DMS153 treated with DMSO at 0.1 percent for 48 hours (cell line): ENCODE results near the gene BPIFB6.
A peak's percentile ranks its signal among the peaks of the same experiment; 100 is the strongest.

Experiments
- DNase-seq: peaks from one replicate; lab custom pipeline; 2025; ENCODE audit not compliant: unreplicated experiment; lab: John Stamatoyannopoulos, UW

Gene BPIFB6

GRCh38 chr20:33031531-33031930 is at the start of gene BPIFB6:
Gene BPIFB6 (plus strand): TSS chr20:33031648. CDS start chr20:33031648, 0 bp downstream.
- DNase-seq, result no peak

DNA sequence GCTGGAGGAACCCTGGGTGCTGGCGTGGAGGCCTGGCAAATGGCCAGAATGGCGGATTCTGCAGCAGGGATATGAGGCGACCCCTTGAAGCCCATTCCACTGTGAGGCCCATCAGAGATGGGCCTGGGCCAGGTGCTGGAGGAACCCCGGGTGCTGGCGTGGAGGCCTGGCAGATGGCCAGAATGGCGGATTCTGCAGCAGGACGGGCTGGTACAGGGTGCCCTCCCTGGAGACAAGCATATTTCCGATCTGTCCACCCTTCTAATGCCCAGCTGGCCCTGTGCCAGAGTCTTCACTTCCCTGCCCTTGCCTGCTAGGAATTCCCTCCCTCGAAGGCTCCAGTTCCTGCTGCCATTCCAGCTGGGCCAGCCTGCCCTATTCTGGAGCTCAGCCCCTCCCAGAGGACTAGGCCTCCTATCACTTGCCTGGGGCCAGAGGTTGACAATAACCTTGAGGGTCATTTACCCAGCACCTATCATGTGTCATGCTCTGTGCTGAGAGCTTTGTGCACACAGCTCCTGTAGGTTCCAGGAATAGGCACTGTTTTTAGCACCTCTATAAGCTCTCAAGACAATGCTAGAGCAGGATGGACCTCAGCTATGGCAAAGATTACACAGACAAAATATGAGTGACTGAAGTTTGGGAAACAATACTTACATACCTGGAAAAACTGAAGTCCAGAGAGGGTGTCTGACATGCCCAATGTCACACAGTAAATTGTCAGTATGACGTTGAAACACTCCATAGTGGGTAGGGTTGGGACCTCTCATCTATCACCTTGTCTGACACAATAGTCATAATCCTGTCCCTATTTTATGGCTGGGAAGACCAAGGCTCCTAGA is 48.6 kb upstream of the BPIFB6 start:
- peak; percentile 6 for DNase-seq

GRCh38 chr20:32983459-32984112 is 47.9 kb upstream of the BPIFB6 start:
- DNase-seq, result no peak

GRCh38 chr20:32984196-32984595 is 47.3 kb upstream of the BPIFB6 start:
- no peak for DNase-seq

- DNase-seq, result no peak
Measured at GRCh38 chr20:32984631-32985354, 46.7 kb upstream of the BPIFB6 start.

GRCh38 chr20:32985596-32985995 is 45.9 kb upstream of the BPIFB6 start:
- no peak for DNase-seq

DNA sequence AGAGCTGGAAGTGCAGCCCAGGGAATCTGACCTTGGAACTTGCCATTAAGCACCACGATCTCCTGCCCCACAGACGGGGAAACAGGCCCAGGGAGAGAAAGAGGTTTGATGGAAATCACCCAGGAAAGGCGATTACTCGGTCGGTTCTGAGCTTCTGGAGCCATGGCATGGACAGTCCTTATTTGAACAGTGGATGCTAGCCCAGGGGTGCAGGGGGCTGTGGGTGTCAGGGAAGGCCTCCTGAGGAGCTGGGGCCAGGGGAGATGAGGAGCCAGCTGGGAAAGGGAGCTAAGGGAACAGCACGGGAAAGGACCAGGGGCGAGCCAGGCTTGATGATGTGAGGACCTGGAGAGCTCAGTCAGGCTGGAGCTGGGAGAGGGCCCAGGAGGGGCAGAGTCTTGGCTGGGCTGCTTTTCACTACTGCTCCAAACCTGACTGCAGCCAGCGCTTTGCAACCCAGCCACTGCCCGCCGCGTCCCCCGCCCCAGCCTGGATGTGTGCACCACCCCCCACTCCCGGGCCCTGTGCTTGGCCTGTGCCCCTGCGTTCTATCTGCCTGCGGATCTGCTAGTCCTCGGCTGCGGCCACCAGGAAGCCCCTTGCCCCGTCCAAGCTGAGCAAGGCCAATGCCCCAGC is 45.0 kb upstream of the BPIFB6 start:
- DNase-seq, result no peak

GRCh38 chr20:32987044-32987825 is 44.2 kb upstream of the BPIFB6 start:
- DNase-seq, result no peak

GRCh38 chr20:32988008-32988407 is 43.4 kb upstream of the BPIFB6 start:
- DNase-seq, result no peak

DNA sequence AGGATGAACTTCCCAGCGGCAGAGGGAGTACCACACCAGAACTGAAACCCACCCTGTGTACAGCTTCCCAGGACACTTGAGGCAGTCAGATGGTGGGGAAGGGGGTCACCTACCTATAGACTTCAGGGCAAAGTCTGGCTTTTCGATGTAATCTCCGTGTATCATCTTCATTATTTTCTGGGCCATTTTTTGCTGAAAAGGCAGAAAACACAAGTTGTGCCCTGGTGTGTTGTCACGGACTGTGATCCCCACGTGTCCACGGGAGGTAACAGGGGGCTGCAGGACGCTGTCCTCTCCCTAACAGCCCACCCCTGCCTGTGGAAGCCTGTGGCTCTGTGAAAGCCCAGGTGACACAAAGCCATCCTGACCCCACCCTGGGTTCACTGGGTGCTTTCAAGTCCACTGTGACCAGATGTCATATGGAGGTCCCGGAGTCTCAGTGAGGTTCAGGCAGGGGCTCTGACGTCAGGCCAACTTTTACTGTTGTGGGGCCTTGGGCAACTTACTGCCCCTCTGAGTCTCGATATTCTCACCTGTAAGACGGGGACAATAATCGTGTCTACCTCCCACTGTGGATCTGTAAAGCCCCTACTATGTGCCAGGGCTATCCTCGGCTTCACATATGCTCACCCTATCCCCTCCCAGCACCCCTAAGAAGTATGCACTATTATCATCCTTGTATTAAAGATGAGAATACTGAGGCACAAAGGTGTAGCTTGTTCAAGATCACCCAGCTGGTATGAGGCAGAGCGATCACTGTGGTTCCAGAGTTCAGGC is 41.8 kb upstream of the BPIFB6 start:
- DNase-seq, result no peak

GRCh38 chr20:32990426-32990825 is 41.0 kb upstream of the BPIFB6 start:
- DNase-seq, result no peak

DNA sequence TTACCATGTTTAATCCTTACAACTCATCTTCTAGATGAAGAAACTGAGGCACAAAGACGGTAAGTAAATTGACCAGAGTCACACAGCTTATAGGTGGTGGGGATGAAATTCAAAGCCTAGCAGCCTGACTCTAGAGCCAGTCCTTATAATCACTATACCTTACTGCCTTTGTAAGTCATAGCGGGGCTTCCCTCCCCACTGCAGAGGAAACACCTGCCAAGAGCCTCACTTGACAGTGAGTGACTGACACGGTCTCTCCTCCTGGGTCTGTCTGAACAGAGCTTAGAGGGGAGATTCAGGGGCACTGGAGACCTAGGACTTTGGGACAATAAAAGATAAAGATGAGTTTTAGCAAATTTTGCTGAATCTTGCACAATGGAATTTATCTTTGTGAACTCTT is 40.1 kb upstream of the BPIFB6 start:
- no peak for DNase-seq

GRCh38 chr20:32991792-32992641 is 39.4 kb upstream of the BPIFB6 start:
- no peak for DNase-seq

DNA sequence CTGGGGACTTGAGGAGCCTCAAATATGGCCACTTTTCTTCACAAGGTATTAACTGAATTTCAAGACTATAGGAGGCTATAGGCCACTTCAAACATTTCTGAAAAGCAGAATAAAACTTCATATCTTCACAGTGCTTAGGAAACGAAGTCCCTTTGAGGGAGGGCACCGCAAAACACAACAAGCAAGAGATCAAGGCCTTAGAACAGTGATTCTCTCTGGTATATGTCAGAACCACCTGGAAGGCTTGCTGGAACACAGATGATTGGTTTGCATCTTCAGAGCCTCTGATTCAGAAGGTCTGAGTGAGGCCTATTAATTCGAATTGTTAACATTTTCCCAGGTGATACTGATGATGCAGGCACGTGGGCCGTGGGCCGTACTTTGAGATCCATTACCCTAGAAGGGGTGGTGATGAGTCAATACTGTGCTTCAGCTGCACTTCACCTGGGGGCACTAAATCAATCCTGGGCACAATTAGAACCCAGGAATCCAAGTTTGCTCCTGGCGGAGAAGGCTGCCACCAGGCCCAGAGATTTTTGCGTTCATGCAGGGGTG is 37.9 kb upstream of the BPIFB6 start:
- no peak for DNase-seq

- DNase-seq, result no peak
Measured at GRCh38 chr20:32995802-32996201, 35.6 kb upstream of the BPIFB6 start.

DNA sequence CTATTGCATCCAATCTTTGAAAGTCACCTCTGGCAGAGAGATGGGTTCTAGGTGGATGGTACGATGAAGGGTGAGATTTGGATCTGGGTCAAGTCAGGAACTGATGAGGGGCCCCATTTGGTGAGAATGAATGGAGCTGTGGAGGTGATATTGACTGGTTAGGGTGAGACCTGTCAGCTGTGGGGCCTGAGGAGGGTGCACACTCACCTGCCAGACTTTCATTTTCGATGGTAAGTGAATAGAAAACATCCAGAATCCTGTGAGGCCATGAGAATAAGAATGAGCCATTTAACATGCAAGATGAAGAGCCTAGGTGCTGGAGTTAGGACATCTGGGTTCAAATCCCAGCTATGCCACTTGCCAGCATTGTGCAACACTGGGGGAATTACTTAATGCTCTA is 34.0 kb upstream of the BPIFB6 start:
- DNase-seq, result no peak

DNA sequence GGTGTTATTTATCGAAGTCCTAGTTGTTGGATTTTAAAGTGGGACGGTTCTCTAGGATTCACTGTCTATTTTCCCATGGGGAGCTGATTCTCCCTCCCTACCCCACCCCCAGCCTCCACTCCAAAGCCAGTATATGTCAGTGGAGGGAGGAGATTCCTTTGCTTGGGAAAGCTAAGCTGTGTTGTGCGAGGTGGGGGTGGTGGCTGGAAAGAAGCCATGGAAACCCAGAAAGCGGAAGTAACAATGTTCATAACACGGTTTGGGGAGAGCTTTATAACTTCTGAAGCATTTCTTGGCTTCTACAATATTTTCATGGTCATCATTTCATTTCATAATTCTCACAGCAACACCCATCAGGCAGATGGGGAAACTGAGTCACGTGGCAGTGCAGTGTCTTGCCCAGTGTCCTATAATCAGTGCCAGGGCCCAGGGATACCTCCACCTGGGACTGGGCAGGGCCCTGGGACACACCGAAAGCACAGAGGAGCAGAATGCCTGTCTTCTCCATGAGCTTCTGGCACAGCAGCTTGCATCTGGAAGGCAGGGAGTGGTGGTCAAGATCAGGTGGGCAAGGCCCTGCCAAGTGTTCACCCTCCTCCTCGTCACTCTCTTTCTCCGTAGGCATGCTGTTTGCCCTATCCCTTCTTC is 31.7 kb upstream of the BPIFB6 start:
- DNase-seq, result no peak

GRCh38 chr20:33000802-33001466 is 30.5 kb upstream of the BPIFB6 start:
- no peak for DNase-seq
